CD4-positive, CD25-positive, alpha-beta regulatory T cell (primary cell): Measurements from ENCODE around the gene PPM1G. TPM values are rescaled to one million over a fixed set of nuclear protein-coding genes. Genes with fewer than 3 reads are reported as not detected.
A peak's percentile ranks its signal among the peaks of the same experiment; 100 is the strongest.

Source experiments
- ATAC-seq, 2 donors: fragments of 150-1000 bp; cut with Tn5 transposase; one replicate each; pipeline ENCODE4 v1.10.0; 2021; ENCODE audit warnings: low read depth in 2 of 2, moderate number of reproducible peaks in 2 of 2, moderate library complexity in 1 of 2
- DNase-seq, 3 donors: peaks; one replicate each; pipeline versions ENCODE4 v3.0.0 to v3.0.0-alpha.2; 2012 to 2022; ENCODE audit warnings: mixed read lengths in 1 of 3
- H3K27ac ChIP-seq: one replicate; pipeline ENCODE4 v1.7.0; 2013; ENCODE audit warnings: mild to moderate bottlenecking, low read length; ENCODE audit not compliant: insufficient read depth, poor library complexity, severe bottlenecking
- H3K27me3 ChIP-seq: one replicate; pipeline ENCODE4 v1.7.0; 2013; ENCODE audit warnings: low read length; ENCODE audit not compliant: control insufficient read depth, insufficient read depth
- H3K36me3 ChIP-seq: one replicate; pipeline ENCODE4 v1.7.0; 2013; ENCODE audit warnings: mild to moderate bottlenecking, low read length, moderate library complexity; ENCODE audit not compliant: control insufficient read depth, insufficient read depth
- H3K4me1 ChIP-seq: 2 replicates; pipeline ENCODE4 v1.7.0; 2013; ENCODE audit warnings: mild to moderate bottlenecking, low read length; ENCODE audit not compliant: insufficient read depth, control insufficient read depth, poor library complexity, severe bottlenecking
- H3K4me3 ChIP-seq: one replicate; pipeline ENCODE4 v1.7.0; 2013; ENCODE audit warnings: low read depth, mild to moderate bottlenecking, low read length, moderate library complexity
- H3K9me3 ChIP-seq, 2 experiments: 1 replicate in 1 of 2; 2 replicates in 1 of 2; pipeline ENCODE4 v1.7.0; 2013; ENCODE audit warnings: low read length in 2 of 2, mild to moderate bottlenecking in 1 of 2, moderate library complexity in 1 of 2; ENCODE audit not compliant: control insufficient read depth in 2 of 2
- H3K27ac Mint-ChIP-seq, 3 donors: one replicate each; pipeline ENCODE4 v1.8.0; 2020 to 2022; ENCODE audit warnings: mild to moderate bottlenecking in 3 of 3, mixed read lengths in 3 of 3, moderate library complexity in 2 of 3
- H3K27me3 Mint-ChIP-seq: one replicate; pipeline ENCODE4 v1.8.0; 2022; ENCODE audit warnings: mild to moderate bottlenecking, mixed read lengths
- H3K36me3 Mint-ChIP-seq: one replicate; pipeline ENCODE4 v1.8.0; 2020; ENCODE audit warnings: mixed read lengths
- H3K4me1 Mint-ChIP-seq, 4 donors: one replicate each; pipeline ENCODE4 v1.8.0; 2020 to 2022; ENCODE audit warnings: mixed read lengths in 4 of 4, mild to moderate bottlenecking in 1 of 4
- H3K4me3 Mint-ChIP-seq, 4 donors: one replicate each; pipeline ENCODE4 v1.8.0; 2020 to 2022; ENCODE audit warnings: mild to moderate bottlenecking in 4 of 4, mixed read lengths in 4 of 4, moderate library complexity in 3 of 4
- H3K9me3 Mint-ChIP-seq, 7 donors: one replicate each; pipeline ENCODE4 v1.8.0; 2020 to 2022; ENCODE audit warnings: mixed read lengths in 7 of 7, mild to moderate bottlenecking in 3 of 7, moderate library complexity in 2 of 7
- polyA plus RNA-seq, 4 donors: library from polyadenylated mRNA; unstranded; fragments of 300-500 nt; fragmentation: Illumina TruSeq; gene quantifications; one replicate each; pipeline ENCODE4 v1.2.3, GENCODE V29; 2021
- total RNA-seq: library from RNA; stranded (reverse); gene quantifications from one replicate; pipeline ENCODE4 v1.2.3, GENCODE V29; 2022

PPM1G gene
- total and polyA plus RNA-seq, 5 donors from 2014 or later: 73.7 to 144 (median 117) TPM

- no peaks in the 10 kb centered on the region for H3K9me3 Mint-ChIP-seq
- peak within 1 kb of the TSS; percentile 68 to 73 (median 71) for H3K27ac Mint-ChIP-seq
- no peaks in the 10 kb centered on the region for H3K9me3 ChIP-seq
- no peaks in the 10 kb centered on the region for H3K27me3 Mint-ChIP-seq
- H3K4me1 Mint-ChIP-seq: peaks cover 0 to 6% (median 2%) of the 10 kb centered on the region in 4 donors
- no peak within 1 kb of the TSS for H3K27ac ChIP-seq
- H3K27me3 ChIP-seq: no peaks in the 10 kb centered on the region
- ATAC-seq (peak; percentile 70 to 86), DNase-seq (peak; percentile 48 to 53 (median 50))
- H3K4me3 Mint-ChIP-seq: peak within 1 kb of the TSS in 2 of 4 donors; percentile 31 to 79
- H3K4me1 ChIP-seq: no peaks in the 10 kb centered on the region
- peaks cover 47% of the 10 kb centered on the region for H3K36me3 Mint-ChIP-seq
- no peak within 1 kb of the TSS for H3K4me3 ChIP-seq
- peaks cover 52% of the 10 kb centered on the region for H3K36me3 ChIP-seq
Observed at GRCh38 chr2:27441958-27442919, 32.8 kb upstream of the PPM1G start, which contains the start of gene KRTCAP3. KRTCAP3 (plus strand) TSS chr2:27442381; CDS start chr2:27442413, 32 bp downstream.

GRCh38 chr2:27441226-27441926, 32.0 kb upstream of the PPM1G start:
- Mint-ChIP-seq H3K27ac (no peak overlapping the region), H3K9me3 (no peaks in the 10 kb centered on the region), H3K36me3 (peaks cover 54% of the 10 kb centered on the region), H3K4me3 (no peak overlapping the region), H3K4me1 (peaks cover 0 to 6% (median 2%) of the 10 kb centered on the region in 4 donors), H3K27me3 (no peaks in the 10 kb centered on the region)
- Histone ChIP-seq H3K9me3 (no peaks in the 10 kb centered on the region), H3K27ac (no peak overlapping the region), H3K4me3 (no peak overlapping the region), H3K27me3 (no peaks in the 10 kb centered on the region), H3K36me3 (peaks cover 61% of the 10 kb centered on the region), H3K4me1 (no peaks in the 10 kb centered on the region)
- ATAC-seq (no peak), DNase-seq (no peak)

GRCh38 chr2:27435628-27436027, 26.2 kb upstream of the PPM1G start:
- H3K9me3 Mint-ChIP-seq: no peaks in the 10 kb centered on the region
- H3K4me1 Mint-ChIP-seq: peaks cover 9 to 30% (median 18%) of the 10 kb centered on the region in 4 donors
- Histone ChIP-seq H3K4me3 (no peak overlapping the region), H3K36me3 (peaks cover 72% of the 10 kb centered on the region), H3K27me3 (no peaks in the 10 kb centered on the region), H3K9me3 (no peaks in the 10 kb centered on the region), H3K4me1 (peaks cover 17% of the 10 kb centered on the region), H3K27ac (no peak overlapping the region)
- peak overlapping the region in 1 of 4 donors; percentile 31 for H3K4me3 Mint-ChIP-seq
- H3K27me3 Mint-ChIP-seq: no peaks in the 10 kb centered on the region
- peak overlapping the region in 2 of 3 donors; percentile 49 to 83 for H3K27ac Mint-ChIP-seq
- ATAC-seq: no peak
- peaks cover 66% of the 10 kb centered on the region for H3K36me3 Mint-ChIP-seq
- DNase-seq: no peak

- DNase-seq (peak in 2 of 3 donors; percentile 13 to 32), ATAC-seq (no peak)
- Histone ChIP-seq H3K9me3 (no peaks in the 10 kb centered on the region), H3K4me3 (peak overlapping the region; percentile 39), H3K4me1 (peaks cover 39% of the 10 kb centered on the region), H3K27me3 (no peaks in the 10 kb centered on the region), H3K36me3 (peaks cover 34% of the 10 kb centered on the region), H3K27ac (peak overlapping the region; percentile 33)
- Mint-ChIP-seq H3K27ac (peak overlapping the region; percentile 14 to 95 (median 86)), H3K4me1 (peaks cover 28 to 54% (median 40%) of the 10 kb centered on the region in 4 donors), H3K36me3 (peaks cover 37% of the 10 kb centered on the region), H3K9me3 (peaks cover 0 to 3% (median 0%) of the 10 kb centered on the region in 7 donors), H3K27me3 (peaks cover 7% of the 10 kb centered on the region), H3K4me3 (peak overlapping the region; percentile 64 to 83 (median 72))
Observed at GRCh38 chr2:27431395-27431794, 22.0 kb upstream of the PPM1G start.

- Mint-ChIP-seq H3K4me1 (peaks cover 25 to 53% (median 36%) of the 10 kb centered on the region in 4 donors), H3K27me3 (peaks cover 7% of the 10 kb centered on the region), H3K4me3 (peak overlapping the region; percentile 95 to 98 (median 96)), H3K36me3 (peaks cover 14% of the 10 kb centered on the region), H3K9me3 (peaks cover 0 to 3% (median 0%) of the 10 kb centered on the region in 7 donors), H3K27ac (peak overlapping the region; percentile 88 to 95 (median 94))
- no peaks in the 10 kb centered on the region for H3K9me3 ChIP-seq
- peak in 2 of 3 donors; percentile 72 to 83 for DNase-seq
- peaks cover 39% of the 10 kb centered on the region for H3K4me1 ChIP-seq
- peaks cover 10% of the 10 kb centered on the region for H3K36me3 ChIP-seq
- no peaks in the 10 kb centered on the region for H3K27me3 ChIP-seq
- ATAC-seq: peak; percentile 66
- H3K4me3 ChIP-seq: peak overlapping the region; percentile 91
- peak overlapping the region; percentile 86 for H3K27ac ChIP-seq
Observed at GRCh38 chr2:27428978-27429541, 19.7 kb upstream of the PPM1G start.

- Mint-ChIP-seq H3K27ac (peak within 1 kb of the TSS; percentile 94 to 99 (median 95)), H3K36me3 (peaks cover 7% of the 10 kb centered on the region), H3K9me3 (peaks cover 0 to 3% (median 0%) of the 10 kb centered on the region in 7 donors), H3K4me3 (peak within 1 kb of the TSS; percentile 98 to 99 (median 98)), H3K4me1 (peaks cover 21 to 48% (median 31%) of the 10 kb centered on the region in 4 donors), H3K27me3 (peaks cover 7% of the 10 kb centered on the region)
- ATAC-seq (peak; percentile 93 to 95), DNase-seq (peak; percentile 88 to 94 (median 89))
- H3K4me3 ChIP-seq: peak within 1 kb of the TSS; percentile 91
- H3K27ac ChIP-seq: peak within 1 kb of the TSS; percentile 86
- no peaks in the 10 kb centered on the region for H3K27me3 ChIP-seq
- H3K9me3 ChIP-seq: no peaks in the 10 kb centered on the region
- peaks cover 4% of the 10 kb centered on the region for H3K36me3 ChIP-seq
- H3K4me1 ChIP-seq: peaks cover 39% of the 10 kb centered on the region
Observed at GRCh38 chr2:27428213-27428977, 19.0 kb upstream of the PPM1G start, which contains the start of gene NRBP1. NRBP1 (plus strand) TSS chr2:27428631; CDS start chr2:27433274, 4,643 bp downstream.
